Stimulated activated CD4-positive, alpha-beta T cell treated with anti-CD3 and anti-CD28 coated beads, Interleukin-2, amount 100 ng/mL, for 24 hours (primary cell): ENCODE results near the gene AKAP10.
"Not testable (repeated sequence)": the region's sequence is repeated elsewhere in the genome, so short reads cannot be mapped to it uniquely, and the experiment has no call there.

ENCODE experiments used
- DNase-seq, 2 donors: peaks; one replicate each; pipeline ENCODE4 v3.0.0-alpha.2; 2020

The AKAP10 gene

DNA sequence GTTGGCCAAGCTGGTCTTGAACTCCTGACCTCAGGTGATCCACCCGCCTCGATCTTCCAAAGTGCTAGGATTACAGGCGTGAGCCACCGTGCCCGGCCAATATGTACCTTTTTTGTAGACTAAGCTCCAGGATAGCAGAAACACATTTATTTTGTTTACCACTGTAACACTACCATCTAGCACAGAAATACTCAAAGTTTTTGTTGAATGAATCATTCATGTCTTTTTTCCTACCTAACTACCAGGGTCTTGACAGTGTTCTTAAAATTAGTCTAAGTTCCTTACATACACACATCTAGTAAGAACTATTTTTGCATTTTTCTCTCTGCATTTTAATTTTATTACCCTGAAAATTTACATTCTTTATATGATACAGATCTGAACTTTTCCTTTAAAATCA, 44.4 kb downstream of the AKAP10 start:
- no peak for DNase-seq

DNA sequence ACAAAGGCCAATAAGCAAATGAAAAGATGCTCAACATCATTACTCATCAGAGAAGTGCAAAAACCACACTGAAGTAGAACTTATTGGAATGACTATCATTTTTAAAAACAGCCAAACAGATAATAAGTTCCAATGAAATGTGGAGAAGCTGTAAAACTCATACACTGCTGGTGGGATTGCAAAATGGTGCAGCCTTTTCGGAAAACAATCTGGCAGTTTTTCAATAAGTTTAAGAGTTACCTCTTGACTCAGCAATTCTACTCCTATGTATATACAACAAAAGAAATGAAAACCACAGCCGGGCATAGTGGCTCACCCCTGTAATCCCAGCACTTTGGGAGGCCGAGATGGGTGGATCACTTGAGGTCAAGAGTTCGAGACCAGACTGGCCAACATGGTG, 49.3 kb downstream of the AKAP10 start:
- DNase-seq: no peak

DNA sequence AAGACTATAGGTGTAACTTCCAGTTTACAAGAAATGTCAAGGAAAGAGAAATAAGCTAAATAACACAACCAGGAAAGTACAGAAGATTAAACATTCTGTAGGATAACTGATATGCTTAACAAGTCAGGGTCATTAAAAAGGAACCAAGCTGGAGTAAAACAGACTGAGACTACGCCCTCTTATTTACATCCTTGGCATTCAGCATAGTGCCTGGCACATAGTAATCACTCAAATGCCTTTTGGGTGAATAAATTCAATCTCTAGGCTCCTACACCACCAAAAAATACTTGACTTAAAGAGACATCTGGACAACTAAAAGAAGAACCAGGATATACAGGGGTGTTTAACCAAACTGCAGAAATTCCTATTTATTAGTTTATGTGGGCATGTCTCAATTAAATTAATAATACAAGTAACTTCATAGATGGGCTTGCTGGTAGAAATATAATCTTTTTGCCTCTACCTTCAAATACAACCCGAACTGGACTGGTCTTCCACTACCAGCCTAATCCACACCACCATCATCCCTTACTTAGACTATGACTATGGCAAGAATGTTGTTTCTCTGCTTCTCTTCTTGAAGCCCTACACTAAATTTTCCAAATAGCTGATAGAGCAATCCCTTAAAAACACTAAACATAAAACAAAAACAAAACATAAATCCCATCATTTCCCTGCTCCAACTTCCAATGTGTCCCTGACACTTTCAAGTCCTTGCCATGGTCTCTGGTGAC, 62.2 kb downstream of the AKAP10 start:
- DNase-seq: no peak

GRCh38 chr17:19911033-19911432, 66.6 kb downstream of the AKAP10 start:
- no peak for DNase-seq

DNA sequence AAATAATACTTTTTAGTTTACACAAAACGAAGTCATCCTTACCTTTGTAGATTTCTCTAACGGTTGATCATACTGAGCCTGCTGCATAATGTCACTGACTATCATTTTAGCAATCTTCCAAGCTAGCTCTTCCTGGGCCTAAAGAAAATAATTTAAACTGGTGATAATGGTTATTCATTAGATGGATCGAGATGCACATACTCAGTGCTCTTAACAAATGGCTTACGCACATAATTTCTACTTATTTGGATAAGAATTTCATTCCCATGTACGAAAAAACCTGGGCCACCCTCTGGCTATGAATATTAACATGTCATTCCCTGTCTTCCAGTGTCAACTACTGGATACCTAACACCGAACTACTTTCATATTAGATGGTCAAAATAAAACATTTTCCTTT, 68.5 kb downstream of the AKAP10 start:
- DNase-seq: no peak

GRCh38 chr17:19905502-19905901, 72.1 kb downstream of the AKAP10 start:
- DNase-seq: no peak

DNA sequence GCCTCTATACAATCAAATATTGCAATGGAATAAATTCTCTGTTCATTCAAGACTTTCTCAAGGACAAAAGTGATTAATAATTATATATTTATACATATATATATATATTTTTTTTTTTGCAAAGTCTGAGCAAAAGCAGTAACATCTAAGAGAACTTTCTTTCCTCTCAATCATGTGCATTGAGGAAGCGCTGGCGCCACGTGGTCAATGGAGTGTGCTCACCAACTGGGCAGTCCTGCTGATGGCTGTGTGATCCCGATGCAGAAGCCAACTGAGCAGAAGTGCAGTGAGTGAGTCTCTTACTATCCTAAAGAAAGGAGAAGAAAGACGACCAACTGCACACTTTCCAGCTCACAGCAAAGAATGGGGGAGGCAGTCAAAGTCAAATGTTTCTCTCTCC, 72.7 kb downstream of the AKAP10 start:
- DNase-seq: no peak

- no peak for DNase-seq
These were observed 73.2 kb downstream of the AKAP10 start for GRCh38 chr17:19904412-19904811.

- no peak for DNase-seq
These were observed 76.8 kb downstream of the AKAP10 start for GRCh38 chr17:19900809-19901208.

DNA sequence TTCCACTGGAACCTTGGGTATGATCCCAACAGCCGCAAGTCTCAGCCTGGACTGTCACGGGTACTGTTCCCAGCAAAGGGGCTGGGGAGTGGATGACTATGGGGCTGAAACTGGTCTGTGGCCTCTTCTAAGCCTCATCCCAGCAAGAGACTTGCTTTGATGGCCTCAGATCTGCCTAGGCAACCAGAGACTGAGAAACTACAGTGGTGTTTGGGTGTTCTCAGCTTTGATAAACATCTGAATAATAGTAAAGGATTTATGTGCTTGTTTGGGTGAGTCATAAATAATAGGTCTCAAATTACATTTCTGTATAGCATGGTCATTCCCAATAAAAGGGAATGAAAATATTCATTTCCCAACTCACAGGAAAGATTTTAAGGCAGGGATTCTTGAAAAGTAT, 79.7 kb downstream of the AKAP10 start:
- no peak for DNase-seq

DNA sequence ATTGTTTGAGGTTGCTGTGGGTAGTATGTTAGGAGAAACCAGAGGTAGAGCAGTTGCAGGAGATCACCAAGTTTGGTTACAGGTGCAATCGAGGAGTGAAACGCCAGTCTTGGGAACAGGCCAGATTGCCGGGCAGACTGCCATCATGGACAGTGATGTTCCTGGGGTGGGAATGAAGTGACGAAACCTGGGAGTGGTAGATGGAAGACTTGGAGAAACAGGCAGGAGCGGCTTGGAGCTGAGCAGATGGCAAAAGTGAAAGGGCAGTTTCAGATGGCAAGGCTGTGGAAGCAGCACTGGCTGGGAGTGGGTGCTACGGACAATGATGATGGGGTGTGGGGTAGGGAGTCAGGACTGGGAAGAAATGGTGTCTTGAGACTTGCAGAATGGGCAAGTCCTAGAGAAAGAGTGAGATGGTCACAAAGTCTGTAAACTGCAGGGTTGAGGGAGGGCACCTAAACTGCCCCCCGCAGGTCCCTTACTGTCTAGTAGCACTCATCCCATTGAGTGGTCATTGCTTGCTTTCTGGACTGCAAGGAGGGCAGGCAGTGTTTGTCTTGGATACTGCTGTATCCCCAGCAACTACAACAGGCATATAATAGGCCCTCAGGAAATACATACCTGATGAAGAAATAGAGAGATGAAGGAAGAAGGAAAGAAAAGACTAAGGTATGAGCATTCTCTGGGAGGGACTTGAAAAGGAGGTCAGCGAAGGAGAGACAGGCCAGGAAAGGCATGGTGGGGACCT, 80.4 kb downstream of the AKAP10 start:
- DNase-seq: no peak

DNA sequence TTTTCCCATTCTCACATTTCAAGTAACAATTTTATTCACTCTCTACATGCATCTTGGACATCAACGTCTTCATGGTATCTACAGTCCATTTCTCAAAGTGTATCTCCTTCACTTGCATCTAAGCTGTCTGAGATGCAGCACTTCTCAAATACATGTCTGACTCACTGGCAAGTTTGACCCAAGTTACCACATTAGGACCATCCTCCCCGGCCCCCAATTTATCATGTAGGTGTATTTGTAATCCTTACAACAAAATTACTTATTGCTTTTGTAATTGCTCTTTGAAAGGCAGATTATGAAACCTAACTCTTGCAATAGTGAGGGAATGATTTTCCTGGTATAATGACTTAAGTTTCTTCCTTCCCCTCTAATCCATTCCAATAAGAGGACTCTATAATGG, 80.9 kb downstream of the AKAP10 start:
- DNase-seq: no peak

- not testable (repeated sequence) for DNase-seq
These were observed 87.1 kb downstream of the AKAP10 start for GRCh38 chr17:19890554-19890953.

- not testable (repeated sequence) for DNase-seq
These were observed 87.6 kb downstream of the AKAP10 start for GRCh38 chr17:19890001-19890400.

DNA sequence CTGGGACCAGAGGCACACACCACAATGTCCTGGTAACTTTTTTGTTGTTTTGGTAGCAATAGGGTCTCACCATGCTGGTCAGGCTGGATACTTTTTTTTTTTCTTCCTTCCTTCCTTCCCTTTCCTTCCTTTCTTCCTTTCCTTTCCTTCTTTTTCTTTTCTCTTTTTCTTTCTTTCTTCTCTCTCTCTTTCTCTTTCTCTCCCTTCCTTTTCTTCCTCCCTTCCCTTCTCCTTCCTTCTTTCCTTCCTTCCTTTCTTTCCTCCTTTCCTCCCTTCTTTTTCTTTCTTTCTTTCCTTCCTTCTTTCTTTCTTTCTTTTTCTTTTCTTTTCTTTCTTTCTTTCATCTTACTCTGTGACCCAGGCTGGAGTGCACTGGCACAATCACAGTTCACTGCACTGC, 91.5 kb downstream of the AKAP10 start:
- no peak for DNase-seq

- no peak for DNase-seq
These were observed 94.0 kb downstream of the AKAP10 start for GRCh38 chr17:19883537-19884215.

- no peak for DNase-seq
These were observed 97.2 kb downstream of the AKAP10 start for GRCh38 chr17:19880393-19880792.

DNA sequence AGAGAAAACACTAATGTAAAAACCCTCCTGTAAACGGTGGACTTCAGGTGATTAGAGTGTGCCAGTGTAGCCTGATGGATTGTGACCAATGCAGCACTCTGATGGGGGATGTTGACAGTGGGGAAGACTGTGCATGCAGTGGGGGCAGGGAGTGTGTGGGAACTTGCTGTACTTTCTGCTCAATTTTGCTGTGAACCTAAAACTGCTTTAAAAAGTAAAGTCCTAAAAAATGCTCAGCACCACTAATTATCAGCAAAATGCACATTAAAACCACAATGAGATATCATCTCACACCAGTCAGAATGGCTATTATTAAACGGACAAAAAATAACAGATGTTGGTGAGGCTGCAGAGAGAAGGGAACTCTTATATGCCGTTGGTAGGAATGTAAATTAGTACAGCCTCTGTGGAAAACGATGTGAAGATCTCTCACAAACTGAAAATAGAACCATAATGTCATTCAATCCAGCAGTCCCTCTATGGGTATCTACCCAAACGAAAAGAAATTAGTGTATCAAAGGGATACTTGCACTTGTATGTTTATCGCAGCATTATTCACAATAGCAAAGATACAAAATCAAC, 100.2 kb downstream of the AKAP10 start:
- no peak for DNase-seq

GRCh38 chr17:19876529-19877161, 101.0 kb downstream of the AKAP10 start:
- peak; percentile 23 to 26 for DNase-seq

- no peak for DNase-seq
These were observed 103.4 kb downstream of the AKAP10 start for GRCh38 chr17:19874256-19874655.

DNA sequence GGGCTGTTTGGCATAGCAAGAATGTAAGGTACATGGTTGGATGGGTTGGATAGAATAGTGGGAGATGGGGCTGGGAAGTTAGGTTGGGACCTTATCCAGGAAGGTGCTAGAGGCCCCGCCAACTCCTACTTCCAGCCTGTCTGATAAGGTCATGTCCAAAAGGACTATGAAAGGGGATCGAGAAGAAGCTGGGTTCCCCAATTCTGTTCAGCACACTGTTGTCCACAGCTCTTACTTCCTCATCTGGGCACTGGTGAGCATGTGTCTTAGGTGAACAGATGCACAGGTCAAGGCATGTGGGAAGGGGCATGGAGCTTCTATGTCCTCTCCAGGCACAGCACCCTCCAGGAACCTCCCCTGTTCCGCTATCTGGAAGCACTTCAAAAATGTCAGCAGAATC, 104.3 kb downstream of the AKAP10 start:
- no peak for DNase-seq

- DNase-seq: peak in 1 of 2 donors; percentile 19
These were observed 109.6 kb downstream of the AKAP10 start for GRCh38 chr17:19868079-19868395.
